T-helper 9 cell (primary cell): Measurements from ENCODE around the gene WDR91.
"Not testable (repeated sequence)": the region's sequence is repeated elsewhere in the genome, so short reads cannot be mapped to it uniquely, and the experiment has no call there.

Experiments used
- DNase-seq: peaks from one replicate; pipeline ENCODE4 v3.0.0-alpha.2; 2020

WDR91 gene

GRCh38 chr7:135233570-135233969, 22.2 kb upstream of the WDR91 start, which contains the start of gene STRA8:
Gene STRA8 (plus strand): TSS chr7:135233838. CDS start chr7:135240525, 6,687 bp downstream.
- no peak for DNase-seq

DNA sequence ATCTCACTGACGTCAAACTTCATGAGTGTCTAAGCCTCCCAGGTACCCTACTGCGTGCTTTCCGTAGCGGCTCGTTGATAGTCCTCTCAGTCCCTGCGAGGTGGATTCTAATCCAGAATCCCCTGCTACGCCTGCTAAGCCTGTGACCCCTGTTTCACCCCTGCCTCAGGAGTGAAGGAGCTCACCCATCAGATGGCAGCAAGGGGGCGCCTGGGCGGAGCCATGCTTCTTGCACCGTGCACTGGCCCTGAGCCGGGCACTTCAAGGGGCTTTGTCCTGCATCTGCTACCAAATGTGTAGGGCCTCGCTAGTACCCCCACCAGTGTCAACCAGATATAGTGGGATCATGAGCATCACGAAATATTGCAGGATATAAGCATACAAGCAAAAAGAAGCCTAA, 21.4 kb upstream of the WDR91 start:
- DNase-seq, result no peak

GRCh38 chr7:135232087-135232486, 20.8 kb upstream of the WDR91 start:
- DNase-seq, result no peak

GRCh38 chr7:135231686-135232085, 20.4 kb upstream of the WDR91 start:
- DNase-seq, result no peak

DNA sequence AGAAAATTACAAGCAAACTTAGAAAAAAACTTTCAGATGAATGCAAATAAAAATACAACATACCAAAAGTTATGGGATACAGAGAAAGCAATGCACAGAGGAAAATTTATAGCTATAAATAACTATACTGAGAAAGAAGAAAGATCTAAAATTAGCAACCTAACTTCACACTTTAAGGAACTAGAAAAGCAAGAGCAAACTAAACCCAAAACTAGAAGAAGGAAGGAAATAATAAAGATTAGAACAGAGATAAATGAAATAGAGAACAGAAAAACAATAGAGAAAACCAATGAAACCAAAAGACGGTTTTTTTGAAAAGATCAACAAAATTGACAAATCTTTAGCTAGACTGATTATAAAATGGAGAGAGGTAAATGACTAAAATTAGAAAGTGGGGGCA, 12.7 kb upstream of the WDR91 start:
- no peak for DNase-seq

DNA sequence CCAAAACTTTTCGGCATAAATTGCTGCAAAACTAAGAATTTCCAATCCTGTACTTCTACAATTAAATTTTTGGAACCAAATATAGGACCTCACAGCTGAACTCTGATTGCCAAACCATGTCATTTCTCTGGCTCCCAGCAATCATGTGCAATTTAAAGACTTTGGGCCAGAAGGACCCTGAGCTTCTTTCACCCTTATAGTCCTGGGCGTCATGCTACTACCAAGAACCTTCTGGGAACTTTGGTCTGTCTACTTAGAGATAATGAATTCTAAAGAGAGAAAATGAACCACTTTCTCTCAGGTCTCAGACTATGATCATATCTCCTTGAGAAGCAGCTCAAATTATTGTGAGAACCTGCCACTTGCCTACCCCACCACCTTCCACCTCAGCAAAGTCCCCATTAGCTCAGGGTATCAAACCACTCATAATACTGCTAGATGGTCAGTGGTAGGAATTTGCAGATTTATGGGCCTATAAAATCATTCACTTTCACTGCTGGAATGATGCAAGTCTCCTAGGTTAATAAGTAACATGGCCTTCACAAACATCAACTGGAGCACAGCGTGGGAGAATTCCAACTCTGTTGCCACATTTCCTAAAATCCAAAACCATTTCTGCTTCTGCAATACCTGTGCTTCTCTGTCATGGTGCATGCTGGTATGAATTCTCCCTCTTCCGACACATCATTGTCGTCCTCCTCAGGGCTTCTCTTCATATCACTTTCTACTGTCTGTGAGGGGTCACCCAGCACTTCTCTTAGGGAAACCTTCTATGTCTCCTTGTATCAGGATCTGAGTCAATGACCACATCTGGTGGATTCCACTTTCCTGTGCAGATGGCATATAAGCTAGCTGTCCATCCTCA, 6.6 kb upstream of the WDR91 start:
- DNase-seq, result no peak

DNA sequence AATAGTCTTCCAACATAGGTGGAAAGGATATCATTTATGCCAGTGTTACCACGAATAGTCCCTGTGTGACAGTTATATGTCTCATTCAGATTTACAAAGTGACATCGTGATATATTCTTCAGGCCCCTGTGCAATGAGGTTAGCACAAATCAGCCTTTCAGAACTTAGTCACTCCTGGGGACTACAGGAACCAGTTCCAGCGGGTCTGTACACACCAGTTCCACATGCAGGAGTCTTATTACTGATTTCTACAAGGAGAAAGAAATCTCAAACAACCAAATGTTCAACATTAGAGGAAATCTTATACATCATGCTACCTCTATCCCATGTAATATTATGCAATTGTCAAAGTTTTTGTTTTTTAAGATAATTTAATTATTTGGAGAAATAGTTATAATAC, 4.4 kb upstream of the WDR91 start:
- no peak for DNase-seq

DNA sequence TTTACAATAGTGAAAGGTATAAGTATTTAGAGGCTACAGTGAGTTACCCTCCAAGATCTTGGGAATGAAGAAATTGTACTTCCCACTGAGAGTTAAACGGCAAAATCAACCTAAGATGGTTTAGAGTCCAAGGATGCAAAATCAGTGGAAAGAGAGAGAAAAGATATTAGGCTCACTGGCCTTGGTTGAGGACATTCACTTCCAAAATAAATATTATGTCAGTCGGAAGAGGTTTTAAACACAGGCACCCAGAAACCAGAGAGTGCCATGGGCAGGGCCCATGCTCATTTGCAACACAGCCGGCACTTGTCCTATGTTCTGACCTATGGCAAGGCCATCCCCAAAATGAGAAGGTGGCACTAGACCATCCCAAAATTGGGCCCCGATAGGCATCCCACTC, 3.9 kb upstream of the WDR91 start:
- DNase-seq, result no peak

GRCh38 chr7:135213831-135214230, 2.5 kb upstream of the WDR91 start:
- no peak for DNase-seq

DNA sequence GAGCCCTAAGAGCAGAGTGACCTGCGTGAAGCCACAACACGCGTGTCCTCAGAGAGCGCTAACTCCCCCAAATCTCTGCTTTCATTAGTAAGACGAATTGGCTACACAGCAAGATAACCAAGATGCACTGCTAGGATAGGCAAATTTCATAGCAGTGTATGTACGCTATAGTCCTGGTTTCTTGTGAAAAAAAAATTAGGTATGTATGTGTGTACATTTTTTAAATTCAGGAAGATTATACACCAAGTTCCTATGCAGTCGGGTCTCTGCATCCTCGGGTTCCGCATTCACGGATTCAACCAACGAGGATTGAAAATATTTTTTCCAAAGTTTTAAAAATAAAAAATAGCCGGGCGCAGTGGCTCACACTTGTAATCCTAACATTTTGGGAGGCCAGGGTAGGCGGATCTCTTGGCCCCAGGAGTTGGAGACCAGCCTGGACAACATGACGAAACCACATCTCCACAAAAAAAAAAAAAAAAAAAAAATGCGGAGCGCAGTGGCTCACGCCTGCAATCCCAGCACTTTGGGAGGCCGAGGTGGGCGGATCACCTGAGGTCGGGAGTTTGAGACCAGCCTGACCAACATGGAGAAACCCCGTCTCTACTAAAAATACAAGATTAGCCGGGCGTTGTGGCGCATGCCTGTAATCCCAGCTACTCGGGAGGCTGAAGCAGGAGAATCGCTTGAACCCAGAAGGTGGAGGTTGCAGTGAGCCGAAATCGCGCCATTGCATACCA, 790 bp upstream of the WDR91 start:
- DNase-seq, result not testable (repeated sequence)

DNA sequence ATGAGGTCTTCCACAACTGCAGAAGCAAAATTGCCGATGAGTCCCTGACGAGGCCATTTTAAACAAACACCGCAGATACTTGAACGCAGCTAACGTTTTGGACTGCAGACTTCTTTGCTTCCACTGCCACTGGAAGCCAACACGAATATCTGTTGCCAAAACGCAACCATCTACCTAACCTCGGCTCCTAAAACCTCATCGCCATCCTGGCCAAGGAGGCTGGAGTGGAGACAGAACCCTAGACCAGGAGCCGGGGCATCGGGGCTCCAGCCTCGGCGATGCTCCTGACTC, 493 bp downstream of the WDR91 start:
- no peak for DNase-seq

DNA sequence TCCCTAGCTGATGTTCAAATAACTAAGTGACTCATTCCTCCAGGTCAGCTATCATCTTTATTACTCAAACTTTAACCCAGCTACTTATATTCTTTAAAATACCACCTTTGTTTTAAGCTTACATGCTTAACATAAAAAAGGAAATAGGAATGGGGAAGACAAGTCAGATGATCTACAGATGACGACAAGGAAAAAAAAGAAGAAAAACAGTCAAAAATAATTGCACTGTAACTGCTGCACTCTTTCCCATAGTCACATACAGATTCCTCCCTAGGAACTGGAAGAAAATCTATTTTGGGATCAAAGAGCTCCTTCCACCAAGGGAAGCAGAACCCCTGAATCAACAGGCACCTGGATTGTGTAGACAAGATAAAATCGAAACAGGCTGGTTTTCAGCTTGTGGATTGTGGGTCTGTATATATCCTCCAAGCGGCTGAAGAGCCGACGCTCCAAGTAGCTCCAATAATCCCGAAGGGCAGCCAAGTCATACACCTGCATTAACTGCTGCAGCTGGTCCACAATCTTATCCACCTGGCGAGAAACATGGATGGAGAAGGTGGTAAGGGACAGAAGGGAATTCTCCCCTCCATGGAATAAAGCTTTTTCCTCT, 2.0 kb downstream of the WDR91 start:
- DNase-seq, result no peak

DNA sequence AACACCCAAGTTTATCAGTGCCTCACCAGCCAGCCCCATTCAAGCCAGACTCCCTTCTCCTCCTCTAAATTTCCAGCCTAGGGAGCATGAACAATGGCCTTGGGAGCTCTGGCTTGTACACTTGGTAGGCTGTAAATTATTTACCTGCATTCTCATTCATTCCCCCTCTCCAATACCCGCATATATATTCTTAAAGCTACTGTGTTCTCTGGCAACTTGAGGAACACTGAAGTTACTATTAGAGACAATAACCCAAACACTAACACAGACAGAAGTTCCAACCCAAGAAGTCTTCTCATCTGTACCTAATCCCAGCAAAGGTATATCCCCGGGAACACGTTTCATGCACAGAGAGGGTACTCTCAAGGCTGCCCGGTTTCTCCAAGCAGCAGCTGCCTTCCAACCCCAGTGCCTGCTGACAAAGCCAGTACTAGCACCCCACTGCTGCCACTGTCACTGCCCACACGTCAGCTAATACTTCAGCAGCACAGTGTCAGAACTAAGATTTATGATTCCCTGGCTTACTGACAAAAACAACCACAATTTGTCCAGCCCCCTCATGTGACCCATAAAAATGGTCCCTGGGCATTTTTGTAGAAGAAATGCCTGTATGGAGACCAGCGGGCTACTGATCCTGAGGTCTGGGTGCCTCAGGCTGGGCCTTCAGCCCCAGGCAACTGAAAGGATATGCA, 3.1 kb downstream of the WDR91 start:
- DNase-seq, result no peak

DNA sequence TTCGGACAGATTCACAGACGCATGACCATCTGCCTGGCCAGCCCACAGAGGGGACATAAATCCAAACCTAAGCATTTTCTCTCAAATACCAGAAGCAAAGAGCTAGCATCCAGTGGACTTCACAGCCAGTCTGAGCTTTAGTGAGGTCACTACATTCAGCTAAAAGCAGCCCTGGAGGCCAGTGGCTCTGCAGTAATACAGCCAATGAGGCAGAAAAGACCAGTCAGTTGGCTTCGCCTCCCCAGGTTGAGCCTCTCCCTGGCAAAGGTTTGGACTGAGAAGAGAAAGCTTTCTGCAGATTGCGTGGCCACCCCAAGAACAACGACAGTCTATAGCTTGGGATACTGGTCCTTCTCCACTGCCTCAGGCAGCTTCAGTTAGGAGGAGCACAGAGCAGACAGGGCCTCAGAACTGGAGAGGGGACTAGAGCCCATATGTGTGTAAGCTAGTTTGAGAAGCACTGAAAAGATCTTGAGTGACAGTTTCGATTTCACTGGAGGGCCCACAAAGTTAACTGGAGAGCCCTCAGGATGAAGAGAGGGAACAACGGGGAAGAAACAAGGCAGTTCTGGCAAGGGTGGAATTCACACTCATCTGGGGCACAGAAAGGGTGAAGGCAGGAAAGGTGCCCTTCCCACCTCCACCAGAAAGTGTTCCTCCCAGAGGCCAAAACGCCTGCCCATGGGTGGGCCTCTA, 3.8 kb downstream of the WDR91 start:
- no peak for DNase-seq

GRCh38 chr7:135206941-135207391, 4.4 kb downstream of the WDR91 start:
- no peak for DNase-seq

GRCh38 chr7:135205850-135206249, 5.5 kb downstream of the WDR91 start:
- no peak for DNase-seq

DNA sequence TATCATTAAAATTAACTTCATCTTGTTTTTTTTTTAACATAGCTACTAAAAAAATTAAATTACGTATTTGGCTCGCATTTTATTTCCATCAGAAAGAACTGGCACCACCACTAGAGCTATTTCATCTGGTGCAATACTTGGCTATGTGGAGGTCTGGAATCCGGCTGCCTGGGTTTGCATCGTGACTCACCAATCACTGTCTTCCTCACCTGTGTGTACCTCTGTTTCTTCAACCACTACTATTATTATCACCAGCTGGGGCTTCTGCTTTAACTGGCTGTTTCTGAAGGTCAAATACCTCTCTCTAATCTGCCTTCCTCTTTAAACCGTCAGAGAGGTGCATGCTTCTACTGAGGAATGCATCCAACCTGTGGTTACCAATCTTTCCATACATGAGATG, 6.5 kb downstream of the WDR91 start:
- no peak for DNase-seq

DNA sequence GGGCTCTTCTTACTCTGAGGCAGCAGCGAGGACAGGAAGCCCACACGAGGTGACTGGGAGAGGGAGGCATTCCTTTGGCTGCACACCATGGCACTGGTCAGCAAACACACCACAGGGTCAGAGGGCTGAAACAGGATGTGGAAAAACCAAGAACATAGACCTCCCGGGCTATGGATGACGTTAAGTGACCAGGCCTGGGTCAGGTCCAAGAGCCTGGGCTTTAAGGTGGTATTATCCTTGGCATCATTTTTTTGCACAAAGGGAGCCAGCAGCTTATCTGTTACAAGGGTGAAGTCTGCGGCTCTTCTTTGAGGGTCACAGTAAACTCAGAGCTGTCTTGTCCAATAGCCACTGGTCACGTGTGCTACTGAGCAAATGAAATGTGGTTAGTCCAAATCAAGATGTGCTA, 7.0 kb downstream of the WDR91 start:
- DNase-seq, result no peak

DNA sequence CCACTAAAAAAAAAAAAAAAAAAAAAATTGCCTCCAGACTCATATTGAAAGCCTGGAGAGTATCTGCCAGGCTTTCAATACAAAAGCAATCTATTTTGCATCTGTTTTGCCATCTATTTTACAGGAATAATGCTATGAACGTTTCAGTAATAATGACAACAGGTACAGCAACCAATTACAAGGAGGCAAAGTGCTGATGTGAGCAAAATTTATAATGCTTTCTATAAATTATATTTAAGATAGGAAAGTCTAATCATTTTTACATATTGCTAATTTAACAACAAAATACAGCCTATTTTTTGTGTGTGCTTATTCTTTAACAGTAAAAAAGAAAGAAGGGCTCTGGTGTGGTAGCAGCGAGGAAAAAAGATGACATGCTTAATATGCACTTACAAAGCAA, 10.0 kb downstream of the WDR91 start:
- no peak for DNase-seq

GRCh38 chr7:135200821-135201331, 10.4 kb downstream of the WDR91 start:
- DNase-seq, result no peak

GRCh38 chr7:135199439-135199838, 11.9 kb downstream of the WDR91 start:
- no peak for DNase-seq

- DNase-seq, result no peak
Measured at GRCh38 chr7:135197906-135198655, 13.2 kb downstream of the WDR91 start.
